NCI-H748 (cell line): Measurements from ENCODE around the gene LDLRAD3.

Experiments
- DNase-seq: peaks from one replicate; lab custom pipeline; 2025; ENCODE audit not compliant: unreplicated experiment; lab: John Stamatoyannopoulos, UW

The LDLRAD3 gene

GRCh38 chr11:36192425-36193289, 248.8 kb downstream of the LDLRAD3 start:
- DNase-seq: no peak

GRCh38 chr11:36193290-36193619, 249.4 kb downstream of the LDLRAD3 start:
- DNase-seq: no peak

GRCh38 chr11:36193721-36194120, 249.9 kb downstream of the LDLRAD3 start:
- no peak for DNase-seq

DNA sequence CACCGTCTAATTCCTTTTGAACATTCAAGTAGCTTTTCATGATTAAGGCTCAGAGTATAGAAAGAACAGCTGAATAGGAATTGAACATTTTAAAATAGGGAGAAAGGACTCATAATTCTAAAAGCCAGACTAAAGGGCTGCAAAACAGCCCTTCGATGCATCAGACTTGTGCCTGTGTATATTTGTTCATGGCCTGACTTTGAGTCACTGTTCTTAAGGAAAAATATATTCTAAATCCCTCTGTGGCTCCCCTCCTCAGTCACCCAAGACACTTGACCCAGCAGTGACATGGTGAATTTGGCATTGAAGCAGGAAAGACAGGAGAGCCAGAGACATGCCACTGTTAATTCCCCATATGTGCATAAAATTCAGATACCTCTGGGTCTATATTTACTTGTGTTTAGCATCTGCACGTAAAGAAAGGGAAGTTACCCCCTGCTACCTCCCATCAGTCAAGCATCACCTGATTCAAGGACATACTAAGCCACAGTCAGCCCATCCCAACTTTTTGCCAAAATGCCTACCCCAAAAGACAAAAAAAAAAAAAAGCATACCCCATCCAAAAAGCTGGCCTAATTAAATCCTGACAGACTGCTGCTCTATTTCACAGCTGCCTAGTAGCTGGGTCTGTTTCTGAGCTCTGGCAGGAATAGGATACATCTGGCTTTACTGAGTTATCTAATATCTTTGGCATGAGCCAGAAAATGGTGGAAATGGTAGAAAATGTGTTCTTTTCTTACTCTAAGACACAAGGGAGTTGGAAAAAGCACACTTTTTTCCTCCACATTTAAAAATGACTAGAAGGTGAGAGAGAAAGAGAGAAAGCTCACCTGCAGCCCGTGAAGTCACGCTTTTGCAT, 251.9 kb downstream of the LDLRAD3 start:
- no peak for DNase-seq

- DNase-seq: no peak
Observed at GRCh38 chr11:36196411-36196998, 252.6 kb downstream of the LDLRAD3 start.

DNA sequence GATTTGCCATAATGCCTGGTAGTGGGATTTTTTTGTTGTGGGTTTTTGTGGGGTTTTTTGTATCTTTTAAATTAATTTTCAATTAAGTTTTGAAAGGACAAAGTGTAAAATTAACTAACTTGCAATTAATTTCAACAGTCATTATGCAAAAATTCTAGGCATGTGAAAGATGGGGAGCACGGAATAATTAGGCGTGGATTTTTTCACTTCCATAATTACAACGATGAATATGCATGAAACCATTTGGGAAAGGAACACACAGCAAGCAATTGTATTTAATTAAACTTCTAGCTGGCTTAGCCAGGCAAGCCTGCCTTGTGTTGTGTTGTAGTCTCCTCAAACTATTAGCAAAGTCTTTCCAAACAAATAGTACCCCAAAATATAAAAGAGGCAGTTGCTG, 257.5 kb downstream of the LDLRAD3 start:
- no peak for DNase-seq

DNA sequence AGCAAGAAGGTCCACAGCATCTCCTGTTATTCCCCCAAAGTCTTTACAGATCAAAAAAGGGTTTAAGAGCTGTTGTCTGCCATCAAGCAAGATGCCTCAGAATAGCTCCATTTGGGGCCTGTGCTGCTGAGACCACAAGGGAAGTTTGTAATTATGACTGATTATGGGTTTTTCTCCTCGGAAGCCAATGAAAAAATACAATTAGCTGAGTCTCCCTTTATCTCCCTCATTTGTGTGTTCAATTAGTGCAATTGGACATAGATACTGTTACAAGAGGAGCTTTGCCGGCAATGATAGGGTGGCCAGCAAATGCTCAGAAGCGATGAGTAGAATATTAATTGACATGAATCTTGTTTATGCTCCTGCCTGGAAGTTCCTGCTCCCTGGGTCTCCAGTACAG, 261.7 kb downstream of the LDLRAD3 start:
- no peak for DNase-seq

DNA sequence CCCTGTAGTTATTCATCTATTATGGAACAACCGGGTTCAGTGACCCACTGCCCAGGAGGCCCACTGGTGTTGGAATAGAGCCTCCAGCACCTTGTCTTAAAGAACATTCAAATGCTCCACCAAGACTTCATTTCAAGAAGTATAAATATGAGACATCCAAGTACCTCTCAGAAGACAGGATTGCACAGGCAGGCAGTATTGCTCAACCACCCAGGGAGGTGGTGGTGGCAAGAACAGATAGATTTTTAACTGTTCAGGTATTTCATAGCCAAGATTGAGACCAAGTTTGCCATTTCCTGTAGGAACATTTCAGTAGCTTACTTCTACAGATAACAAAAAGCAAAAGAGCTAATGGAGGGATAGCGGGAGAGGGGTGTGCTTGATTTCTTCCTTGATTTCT, 266.7 kb downstream of the LDLRAD3 start:
- DNase-seq: no peak

- peak; percentile 20 for DNase-seq
Observed at GRCh38 chr11:36211761-36212430, 268.0 kb downstream of the LDLRAD3 start.

GRCh38 chr11:36212564-36213392, 268.9 kb downstream of the LDLRAD3 start:
- peak; percentile 11 for DNase-seq

GRCh38 chr11:36213393-36213840, 269.6 kb downstream of the LDLRAD3 start:
- DNase-seq: no peak

DNA sequence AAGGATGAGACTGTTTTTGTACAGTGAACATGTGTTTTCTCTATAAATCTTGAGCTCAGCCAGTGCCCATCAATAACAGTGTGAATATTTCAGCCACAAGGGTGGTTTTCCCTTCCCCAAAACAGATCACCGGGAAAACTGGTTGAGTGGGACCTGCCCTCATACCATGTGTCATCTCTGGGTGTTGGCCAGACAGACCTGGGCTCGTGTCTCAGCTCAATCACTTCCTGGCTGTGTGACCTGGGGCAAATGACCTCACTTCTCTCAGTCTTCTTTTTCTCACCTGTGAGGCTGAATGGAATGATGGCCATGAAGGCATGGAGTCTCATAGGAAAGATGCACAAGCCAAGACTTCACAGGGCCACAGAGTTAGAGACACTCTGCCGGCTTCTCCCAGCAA, 270.6 kb downstream of the LDLRAD3 start:
- DNase-seq: no peak

GRCh38 chr11:36214976-36215692, 271.3 kb downstream of the LDLRAD3 start:
- DNase-seq: no peak

GRCh38 chr11:36215693-36216060, 271.8 kb downstream of the LDLRAD3 start:
- DNase-seq: no peak

- no peak for DNase-seq
Observed at GRCh38 chr11:36216061-36216615, 272.3 kb downstream of the LDLRAD3 start.

DNA sequence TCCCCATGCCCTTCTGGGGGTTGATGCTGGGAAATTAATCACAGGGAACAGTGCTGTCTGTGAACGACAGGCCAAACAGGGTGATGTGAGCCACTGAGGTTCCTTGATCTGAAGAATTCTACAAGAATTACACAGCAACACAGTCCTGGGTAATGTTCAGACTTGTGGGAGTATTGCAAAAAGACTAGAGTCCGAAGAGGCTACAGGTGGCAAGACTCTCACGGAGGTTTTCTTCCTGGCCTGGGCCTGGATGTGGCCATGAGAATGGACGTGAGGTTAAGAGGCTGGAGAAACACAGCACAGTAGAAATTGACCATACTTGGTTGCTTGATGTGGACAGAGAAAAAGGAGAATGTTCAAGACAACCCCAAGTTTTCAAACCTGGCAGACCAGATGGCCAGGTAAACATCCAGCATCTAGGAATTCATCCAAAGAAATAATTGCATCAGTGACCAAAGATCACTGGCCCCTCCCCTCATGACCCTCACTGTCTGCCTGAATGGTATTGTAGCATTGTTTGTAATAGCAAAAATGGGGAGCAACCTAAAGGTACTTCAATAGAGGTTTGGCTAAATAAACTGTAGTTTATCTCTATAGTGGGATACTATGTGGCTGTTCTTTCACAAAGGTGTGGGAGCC, 274.5 kb downstream of the LDLRAD3 start:
- DNase-seq: no peak

DNA sequence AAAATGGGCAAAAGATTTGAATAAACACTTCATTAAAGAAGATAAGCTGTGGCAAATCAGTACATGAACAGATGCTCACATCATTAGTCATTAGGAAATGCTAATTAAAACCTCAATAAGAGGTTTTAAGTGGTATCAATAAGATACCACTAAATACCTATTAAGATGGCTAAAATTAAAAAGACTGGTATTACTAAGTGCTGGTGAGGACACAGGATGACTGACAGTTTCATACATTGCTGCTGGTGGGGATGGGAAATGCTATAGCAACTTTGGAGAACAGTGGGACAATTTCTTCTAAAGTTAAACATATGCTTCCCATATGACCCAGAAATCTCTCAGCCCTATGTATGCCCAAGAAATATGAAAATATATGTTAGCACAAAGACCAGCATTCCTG, 276.1 kb downstream of the LDLRAD3 start:
- no peak for DNase-seq

DNA sequence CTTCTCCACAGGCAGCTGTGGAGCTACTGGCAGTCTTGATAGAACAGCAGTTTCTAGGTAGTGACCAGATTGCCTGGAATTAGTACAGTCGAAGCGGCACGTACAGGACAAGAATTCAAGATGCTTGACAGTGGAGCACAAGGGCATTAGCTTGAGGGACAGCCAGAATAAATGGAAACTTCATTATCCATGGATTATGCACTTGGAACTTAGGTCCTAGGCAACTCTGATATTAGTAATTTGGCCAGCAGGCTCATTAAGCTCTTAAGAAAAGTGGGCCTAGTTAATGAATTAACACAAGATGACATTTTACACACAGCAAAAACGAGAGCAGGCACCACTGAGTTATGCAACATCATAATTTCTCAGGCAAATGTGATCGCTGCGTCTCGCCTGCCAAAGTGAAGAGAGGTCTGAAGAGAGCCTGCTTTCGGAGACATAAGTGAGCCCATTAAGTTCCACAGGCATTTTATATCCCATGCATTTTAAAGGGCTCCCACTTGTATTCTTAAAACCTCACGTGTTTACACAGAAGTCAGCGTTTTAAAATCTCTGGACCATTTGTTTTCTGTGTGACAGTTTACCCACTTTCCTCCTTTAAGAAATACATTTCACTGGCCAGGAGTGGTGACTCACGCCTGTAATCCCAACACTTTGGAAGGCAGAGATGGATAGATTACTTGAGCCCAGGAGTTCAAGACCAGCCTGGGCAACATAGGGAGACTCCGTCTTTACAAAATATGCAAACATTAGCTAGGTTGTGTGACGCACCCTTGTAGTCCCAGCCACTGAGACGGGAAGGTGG, 279.2 kb downstream of the LDLRAD3 start:
- DNase-seq: no peak
